Activated CD8-positive, alpha-beta memory T cell treated with anti-CD3 and anti-CD28 coated beads, Interleukin-2, amount 50 U/mL, for 48 hours (primary cell): ENCODE data around the gene ADGRF5.

ENCODE experiments used
- DNase-seq: peaks from one replicate; pipeline ENCODE4 v3.0.0-alpha.2; 2020

The ADGRF5 gene

GRCh38 chr6:46921731-46922130 is at the start of gene ADGRF5:
ADGRF5 (minus strand) TSS chr6:46921938; CDS start chr6:46906762, 15,176 bp downstream.
- DNase-seq: no peak

GRCh38 chr6:46969206-46969605 is 47.5 kb upstream of the ADGRF5 start:
- DNase-seq: no peak

- DNase-seq: no peak
These were observed 46.1 kb upstream of the ADGRF5 start for GRCh38 chr6:46967826-46968349.

- DNase-seq: no peak
These were observed 43.2 kb upstream of the ADGRF5 start for GRCh38 chr6:46964716-46965519.

GRCh38 chr6:46963626-46964025 is 41.9 kb upstream of the ADGRF5 start:
- no peak for DNase-seq

- no peak for DNase-seq
These were observed 41.3 kb upstream of the ADGRF5 start for GRCh38 chr6:46963039-46963438.

GRCh38 chr6:46961711-46962110 is 40.0 kb upstream of the ADGRF5 start:
- no peak for DNase-seq

GRCh38 chr6:46961232-46961631 is 39.5 kb upstream of the ADGRF5 start:
- no peak for DNase-seq

- DNase-seq: no peak
These were observed 37.7 kb upstream of the ADGRF5 start for GRCh38 chr6:46959419-46959818.

- DNase-seq: no peak
These were observed 34.7 kb upstream of the ADGRF5 start for GRCh38 chr6:46956409-46956808.

GRCh38 chr6:46954837-46955451 is 33.2 kb upstream of the ADGRF5 start:
- DNase-seq: no peak

GRCh38 chr6:46953921-46954320 is 32.2 kb upstream of the ADGRF5 start:
- DNase-seq: no peak

GRCh38 chr6:46949632-46950280 is 28.0 kb upstream of the ADGRF5 start:
- no peak for DNase-seq

GRCh38 chr6:46948699-46949098 is 27.0 kb upstream of the ADGRF5 start:
- no peak for DNase-seq

GRCh38 chr6:46947497-46947896 is 25.8 kb upstream of the ADGRF5 start:
- no peak for DNase-seq

- no peak for DNase-seq
These were observed 18.9 kb upstream of the ADGRF5 start for GRCh38 chr6:46940433-46941226.

- no peak for DNase-seq
These were observed 15.9 kb upstream of the ADGRF5 start for GRCh38 chr6:46937642-46938041.

GRCh38 chr6:46935687-46936086 is 13.9 kb upstream of the ADGRF5 start:
- no peak for DNase-seq

GRCh38 chr6:46933751-46934150 is 12.0 kb upstream of the ADGRF5 start:
- no peak for DNase-seq

GRCh38 chr6:46932526-46933319 is 11.0 kb upstream of the ADGRF5 start:
- DNase-seq: no peak

GRCh38 chr6:46931416-46931815 is 9.7 kb upstream of the ADGRF5 start:
- no peak for DNase-seq

GRCh38 chr6:46930331-46930730 is 8.6 kb upstream of the ADGRF5 start:
- no peak for DNase-seq
